Vagina (tissue), 2 donors: ENCODE data around the gene PCP4L1.

Source experiments
- POLR2A ChIP-seq, 2 donors: fragments of 450-650 bp; IDR thresholded peaks; one replicate each; pipeline ENCODE4 v1.6.1; 2017; ENCODE audit warnings: antibody characterized with exemption in 2 of 2, mild to moderate bottlenecking in 2 of 2, moderate library complexity in 2 of 2
- TF ChIP-seq, protein P1 (sequence below), 3 experiments: fragments of 450-650 bp in 2 of 3; fragments of 200-600 bp in 1 of 3; sonication (generic) in 1 of 3; IDR thresholded peaks; one replicate each; pipeline ENCODE4 v1.5.1; 2017 to 2019; ENCODE audit warnings: antibody characterized with exemption in 3 of 3, mild to moderate bottlenecking in 2 of 3, moderate library complexity in 2 of 3

DNA sequence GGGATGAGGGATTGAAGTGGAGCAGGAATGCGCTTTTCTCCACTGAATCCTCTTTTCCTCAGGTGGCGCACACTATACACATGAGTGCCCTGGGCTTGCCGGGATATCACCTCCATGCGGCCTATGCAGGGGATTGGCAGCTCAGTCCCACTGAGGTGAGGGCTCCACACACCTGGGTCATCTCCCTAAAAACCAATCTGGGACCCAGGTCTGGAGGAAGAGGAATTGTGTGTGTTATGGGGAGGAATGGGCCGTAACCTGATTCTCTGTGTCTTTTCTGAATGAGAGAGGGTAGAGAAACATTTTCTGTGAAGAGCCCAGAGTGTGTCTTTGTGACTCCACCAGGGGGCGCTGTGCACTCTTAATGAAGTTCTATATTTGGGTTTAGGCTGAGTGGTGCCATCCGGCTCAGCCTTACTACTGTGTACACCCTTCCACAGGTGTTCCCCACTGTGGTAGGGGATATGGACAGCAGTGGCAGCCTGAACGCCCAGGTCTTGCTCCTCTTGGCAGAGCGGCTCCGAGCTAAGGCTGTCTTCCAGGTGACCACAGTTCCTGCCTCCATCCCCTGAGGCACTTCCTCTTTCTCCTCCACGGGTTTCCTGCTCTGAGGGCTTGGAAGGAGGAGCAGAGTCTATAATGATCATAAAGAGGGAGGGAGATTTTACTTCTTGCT is 31.2 kb upstream of the PCP4L1 start:
- TF ChIP-seq, protein P1, sequence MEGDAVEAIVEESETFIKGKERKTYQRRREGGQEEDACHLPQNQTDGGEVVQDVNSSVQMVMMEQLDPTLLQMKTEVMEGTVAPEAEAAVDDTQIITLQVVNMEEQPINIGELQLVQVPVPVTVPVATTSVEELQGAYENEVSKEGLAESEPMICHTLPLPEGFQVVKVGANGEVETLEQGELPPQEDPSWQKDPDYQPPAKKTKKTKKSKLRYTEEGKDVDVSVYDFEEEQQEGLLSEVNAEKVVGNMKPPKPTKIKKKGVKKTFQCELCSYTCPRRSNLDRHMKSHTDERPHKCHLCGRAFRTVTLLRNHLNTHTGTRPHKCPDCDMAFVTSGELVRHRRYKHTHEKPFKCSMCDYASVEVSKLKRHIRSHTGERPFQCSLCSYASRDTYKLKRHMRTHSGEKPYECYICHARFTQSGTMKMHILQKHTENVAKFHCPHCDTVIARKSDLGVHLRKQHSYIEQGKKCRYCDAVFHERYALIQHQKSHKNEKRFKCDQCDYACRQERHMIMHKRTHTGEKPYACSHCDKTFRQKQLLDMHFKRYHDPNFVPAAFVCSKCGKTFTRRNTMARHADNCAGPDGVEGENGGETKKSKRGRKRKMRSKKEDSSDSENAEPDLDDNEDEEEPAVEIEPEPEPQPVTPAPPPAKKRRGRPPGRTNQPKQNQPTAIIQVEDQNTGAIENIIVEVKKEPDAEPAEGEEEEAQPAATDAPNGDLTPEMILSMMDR (IDR thresholded peaks at IDR 0.05): peak; percentile 80 to 93 (median 85)
- TF ChIP-seq POLR2A (IDR thresholded peaks at IDR 0.05): no peak
